ENCODE measurements around the gene NAV2. TPM values are rescaled to one million over a fixed set of nuclear protein-coding genes. Genes with fewer than 3 reads are reported as not detected.

Gene NAV2
- total RNA-seq, 2 donors from 2014 or later, result 26.4 to 35.5 TPM

DNA sequence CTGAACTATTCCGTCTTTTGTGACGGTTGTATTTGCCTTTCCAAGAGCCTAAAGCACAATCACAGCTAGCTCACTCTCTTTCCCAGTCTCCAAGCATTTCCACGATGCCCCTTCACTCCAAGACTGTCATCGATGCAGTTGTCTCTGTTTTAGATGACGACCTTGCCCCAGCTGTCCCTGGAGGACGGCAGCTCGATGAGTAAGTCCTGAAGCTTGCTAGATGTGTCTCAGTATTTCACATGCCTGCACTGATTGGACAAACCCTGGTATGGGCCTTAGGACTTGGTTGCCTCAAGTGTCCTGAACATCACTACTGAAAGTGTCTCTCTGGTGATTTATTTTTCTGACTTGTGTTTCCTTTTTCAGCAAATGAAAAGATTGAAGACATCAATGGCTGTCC, 129.9 kb downstream of the NAV2 start:
- no peak overlapping the region for H3K27ac ChIP-seq
- WGBS, 2 donors, result 90 to 95% methylated on average over 7 of the region's 7 CpGs
- ATAC-seq (no peak), DNase-seq (no peak)
- H3K4me1 ChIP-seq, result no peaks in the 10 kb centered on the region
- H3K36me3 ChIP-seq (replicated peaks in 1 of 2; ENCODE audit: insufficient read depth in 1 of 2, low read depth in 2 of 2), result no peaks in the 10 kb centered on the region
- H3K9me3 ChIP-seq, result no peaks in the 10 kb centered on the region
- no peaks in the 10 kb centered on the region for H3K27me3 ChIP-seq
- TF ChIP-seq, protein P1, sequence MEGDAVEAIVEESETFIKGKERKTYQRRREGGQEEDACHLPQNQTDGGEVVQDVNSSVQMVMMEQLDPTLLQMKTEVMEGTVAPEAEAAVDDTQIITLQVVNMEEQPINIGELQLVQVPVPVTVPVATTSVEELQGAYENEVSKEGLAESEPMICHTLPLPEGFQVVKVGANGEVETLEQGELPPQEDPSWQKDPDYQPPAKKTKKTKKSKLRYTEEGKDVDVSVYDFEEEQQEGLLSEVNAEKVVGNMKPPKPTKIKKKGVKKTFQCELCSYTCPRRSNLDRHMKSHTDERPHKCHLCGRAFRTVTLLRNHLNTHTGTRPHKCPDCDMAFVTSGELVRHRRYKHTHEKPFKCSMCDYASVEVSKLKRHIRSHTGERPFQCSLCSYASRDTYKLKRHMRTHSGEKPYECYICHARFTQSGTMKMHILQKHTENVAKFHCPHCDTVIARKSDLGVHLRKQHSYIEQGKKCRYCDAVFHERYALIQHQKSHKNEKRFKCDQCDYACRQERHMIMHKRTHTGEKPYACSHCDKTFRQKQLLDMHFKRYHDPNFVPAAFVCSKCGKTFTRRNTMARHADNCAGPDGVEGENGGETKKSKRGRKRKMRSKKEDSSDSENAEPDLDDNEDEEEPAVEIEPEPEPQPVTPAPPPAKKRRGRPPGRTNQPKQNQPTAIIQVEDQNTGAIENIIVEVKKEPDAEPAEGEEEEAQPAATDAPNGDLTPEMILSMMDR (IDR thresholded peaks at IDR 0.05), result no peak
- no peak for TF ChIP-seq POLR2A (IDR thresholded peaks at IDR 0.05)
- no peak overlapping the region for H3K4me3 ChIP-seq
- intact Hi-C loops (cut with DNase I), result no loop called here

DNA sequence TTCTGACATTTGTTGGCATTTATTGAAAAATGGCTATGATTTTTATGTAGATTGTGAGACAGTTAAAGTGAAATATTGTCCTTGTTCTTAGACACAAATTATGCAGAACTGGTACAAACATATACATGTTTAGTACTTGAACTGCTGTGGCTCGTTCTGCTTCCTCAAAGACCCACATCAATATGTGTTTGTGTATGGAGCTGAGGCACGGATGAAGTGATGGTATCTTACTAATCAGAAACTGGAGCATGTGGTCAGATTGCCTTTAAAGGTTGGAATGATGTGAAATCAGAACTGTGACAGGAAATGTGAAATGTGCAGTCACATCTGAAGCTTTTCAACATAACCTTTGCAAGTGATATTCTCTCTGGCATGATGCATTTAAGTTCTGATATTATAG, 130.4 kb downstream of the NAV2 start:
- DNase-seq (no peak), ATAC-seq (no peak)
- no peak overlapping the region for H3K27ac ChIP-seq
- 61 to 89% methylated on average over 2 of the region's 2 CpGs for WGBS, 2 donors
- no peaks in the 10 kb centered on the region for H3K4me1 ChIP-seq
- intact Hi-C loops (cut with DNase I), result no loop called here
- no peaks in the 10 kb centered on the region for H3K36me3 ChIP-seq (replicated peaks in 1 of 2; ENCODE audit: insufficient read depth in 1 of 2, low read depth in 2 of 2)
- TF ChIP-seq POLR2A (IDR thresholded peaks at IDR 0.05), result no peak
- TF ChIP-seq, protein P1 (IDR thresholded peaks at IDR 0.05), result no peak
- H3K27me3 ChIP-seq, result no peaks in the 10 kb centered on the region
- H3K9me3 ChIP-seq, result no peaks in the 10 kb centered on the region
- no peak overlapping the region for H3K4me3 ChIP-seq

DNA sequence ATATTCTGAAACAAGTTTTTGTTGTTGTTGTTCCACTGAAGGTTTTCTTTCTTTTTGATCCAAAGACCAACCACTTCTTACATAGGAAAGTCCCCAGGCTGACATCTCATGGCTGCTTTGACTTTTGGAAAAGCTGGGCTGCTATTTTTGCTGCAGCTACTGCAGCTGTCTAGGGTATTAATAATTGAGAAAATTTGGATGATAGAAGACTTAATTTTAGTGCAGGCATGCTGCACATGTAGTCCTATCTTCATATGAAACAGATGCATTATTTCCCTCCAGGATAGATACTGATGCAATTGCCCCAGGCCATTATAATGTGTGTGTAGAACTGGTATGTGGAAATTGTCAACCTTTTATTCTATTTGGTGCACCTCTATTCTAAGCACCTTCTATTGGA, 131.4 kb downstream of the NAV2 start:
- ATAC-seq (no peak), DNase-seq (no peak)
- intact Hi-C loops (cut with DNase I), result no loop called here
- H3K36me3 ChIP-seq (replicated peaks in 1 of 2; ENCODE audit: insufficient read depth in 1 of 2, low read depth in 2 of 2), result no peaks in the 10 kb centered on the region
- H3K4me3 ChIP-seq, result no peak overlapping the region
- no peak overlapping the region for H3K27ac ChIP-seq
- no peak for TF ChIP-seq POLR2A (IDR thresholded peaks at IDR 0.05)
- TF ChIP-seq, protein P1 (IDR thresholded peaks at IDR 0.05), result no peak
- no peaks in the 10 kb centered on the region for H3K9me3 ChIP-seq
- peaks cover 4% of the 10 kb centered on the region for H3K4me1 ChIP-seq
- no peaks in the 10 kb centered on the region for H3K27me3 ChIP-seq

DNA sequence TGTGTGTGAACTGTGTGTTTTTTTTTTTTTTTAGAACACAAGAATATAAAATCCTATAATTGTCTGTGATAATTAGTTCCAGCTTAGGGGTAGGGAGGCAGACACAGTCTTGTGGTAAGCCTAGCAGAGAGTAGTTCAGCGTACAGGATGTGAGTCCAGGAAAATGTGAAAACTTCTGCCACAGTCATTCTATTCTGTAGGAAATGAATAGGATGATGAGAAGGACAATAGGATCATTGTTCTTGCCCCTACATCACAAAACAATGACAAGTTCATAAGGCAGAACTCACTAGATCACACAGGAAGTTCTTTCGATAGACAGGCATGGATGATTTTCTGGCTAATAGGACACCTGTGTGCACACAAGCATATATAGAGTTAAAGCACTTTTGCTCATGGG, 132.2 kb downstream of the NAV2 start:
- Histone ChIP-seq H3K4me3 (no peak overlapping the region), H3K27ac (no peak overlapping the region), H3K27me3 (no peaks in the 10 kb centered on the region), H3K9me3 (no peaks in the 10 kb centered on the region), H3K4me1 (peaks cover 12% of the 10 kb centered on the region), H3K36me3 (replicated peaks in 1 of 2; ENCODE audit: insufficient read depth in 1 of 2, low read depth in 2 of 2) (no peaks in the 10 kb centered on the region)
- DNase-seq (no peak), ATAC-seq (no peak)
- WGBS, 2 donors, result 85 to 90% methylated on average over 2 of the region's 2 CpGs
- TF ChIP-seq, protein P1 (IDR thresholded peaks at IDR 0.05), result no peak
- TF ChIP-seq POLR2A (IDR thresholded peaks at IDR 0.05), result no peak
- intact Hi-C loops (cut with DNase I), result no loop called here

DNA sequence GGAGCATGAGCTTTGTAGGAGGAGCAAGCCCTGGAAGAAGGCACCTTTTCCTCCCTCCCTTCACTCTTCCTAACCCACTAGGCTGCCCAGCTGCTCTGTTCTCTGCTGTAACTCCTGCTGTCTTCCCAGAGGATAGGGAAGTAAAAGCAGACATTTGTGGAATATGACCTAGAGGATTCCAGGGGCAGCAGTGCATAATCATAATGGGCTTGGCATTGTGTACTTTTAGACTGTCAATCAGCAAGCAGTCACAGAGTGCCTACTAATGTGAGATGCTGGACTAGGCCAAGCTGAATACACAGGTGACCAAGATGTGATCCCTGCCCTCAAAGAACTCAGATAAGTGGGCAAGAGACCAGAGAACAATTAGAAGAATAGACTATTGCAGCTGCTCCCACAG, 133.0 kb downstream of the NAV2 start:
- H3K4me1 ChIP-seq, result peaks cover 14% of the 10 kb centered on the region
- no peaks in the 10 kb centered on the region for H3K27me3 ChIP-seq
- no peak for ATAC-seq
- no peaks in the 10 kb centered on the region for H3K36me3 ChIP-seq (replicated peaks in 1 of 2; ENCODE audit: insufficient read depth in 1 of 2, low read depth in 2 of 2)
- no peaks in the 10 kb centered on the region for H3K9me3 ChIP-seq
- no peak overlapping the region for H3K4me3 ChIP-seq
- intact Hi-C loops (cut with DNase I), result no loop called here
- TF ChIP-seq POLR2A (IDR thresholded peaks at IDR 0.05), result no peak
- TF ChIP-seq, protein P1 (IDR thresholded peaks at IDR 0.05), result no peak
- DNase-seq, result no peak
- no peak overlapping the region for H3K27ac ChIP-seq

All from body of pancreas (tissue), 4 donors.